ENCODE results near the gene SPRED3.

SPRED3 gene

DNA sequence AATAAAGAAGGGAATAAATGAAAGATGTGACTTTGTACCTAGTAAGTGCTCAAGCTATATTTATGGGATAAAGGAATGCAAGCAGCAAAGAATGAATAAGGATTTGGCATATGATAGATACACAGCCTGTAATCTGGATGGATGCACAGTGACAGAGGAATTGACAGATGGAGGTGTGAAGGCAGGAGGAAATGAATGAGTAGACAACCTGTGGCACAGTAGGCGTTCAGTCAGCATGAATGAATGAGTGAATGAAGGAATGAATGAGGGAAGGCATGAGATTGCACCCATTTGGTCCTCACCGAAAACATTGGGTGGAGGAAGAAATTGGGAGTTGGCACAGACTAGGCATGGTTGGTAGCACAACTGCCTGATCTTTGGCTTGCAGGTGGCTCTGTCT lies 18.9 kb upstream of the SPRED3 start:
- TF ChIP-seq POLR2AphosphoS5 (IDR thresholded peaks at IDR 0.05; ENCODE audit: low read depth, low read length) (no peak), FOXP2 (optimal IDR thresholded peaks at IDR 0.05; ENCODE audit: borderline replicate concordance, extremely low read depth, extremely low read length, insufficient read depth) (no peak), SIN3A (IDR thresholded peaks at IDR 0.05; ENCODE audit: borderline replicate concordance, insufficient read depth, low read length) (no peak), TAF1 (IDR thresholded peaks at IDR 0.05; ENCODE audit: borderline replicate concordance, insufficient read depth, low read length) (no peak)
- TF ChIP-seq, protein P1, sequence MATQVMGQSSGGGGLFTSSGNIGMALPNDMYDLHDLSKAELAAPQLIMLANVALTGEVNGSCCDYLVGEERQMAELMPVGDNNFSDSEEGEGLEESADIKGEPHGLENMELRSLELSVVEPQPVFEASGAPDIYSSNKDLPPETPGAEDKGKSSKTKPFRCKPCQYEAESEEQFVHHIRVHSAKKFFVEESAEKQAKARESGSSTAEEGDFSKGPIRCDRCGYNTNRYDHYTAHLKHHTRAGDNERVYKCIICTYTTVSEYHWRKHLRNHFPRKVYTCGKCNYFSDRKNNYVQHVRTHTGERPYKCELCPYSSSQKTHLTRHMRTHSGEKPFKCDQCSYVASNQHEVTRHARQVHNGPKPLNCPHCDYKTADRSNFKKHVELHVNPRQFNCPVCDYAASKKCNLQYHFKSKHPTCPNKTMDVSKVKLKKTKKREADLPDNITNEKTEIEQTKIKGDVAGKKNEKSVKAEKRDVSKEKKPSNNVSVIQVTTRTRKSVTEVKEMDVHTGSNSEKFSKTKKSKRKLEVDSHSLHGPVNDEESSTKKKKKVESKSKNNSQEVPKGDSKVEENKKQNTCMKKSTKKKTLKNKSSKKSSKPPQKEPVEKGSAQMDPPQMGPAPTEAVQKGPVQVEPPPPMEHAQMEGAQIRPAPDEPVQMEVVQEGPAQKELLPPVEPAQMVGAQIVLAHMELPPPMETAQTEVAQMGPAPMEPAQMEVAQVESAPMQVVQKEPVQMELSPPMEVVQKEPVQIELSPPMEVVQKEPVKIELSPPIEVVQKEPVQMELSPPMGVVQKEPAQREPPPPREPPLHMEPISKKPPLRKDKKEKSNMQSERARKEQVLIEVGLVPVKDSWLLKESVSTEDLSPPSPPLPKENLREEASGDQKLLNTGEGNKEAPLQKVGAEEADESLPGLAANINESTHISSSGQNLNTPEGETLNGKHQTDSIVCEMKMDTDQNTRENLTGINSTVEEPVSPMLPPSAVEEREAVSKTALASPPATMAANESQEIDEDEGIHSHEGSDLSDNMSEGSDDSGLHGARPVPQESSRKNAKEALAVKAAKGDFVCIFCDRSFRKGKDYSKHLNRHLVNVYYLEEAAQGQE (IDR thresholded peaks at IDR 0.05; ENCODE audit: insufficient read depth in 1 of 2, low read depth in 2 of 2, low read length in 2 of 2): no peak

DNA sequence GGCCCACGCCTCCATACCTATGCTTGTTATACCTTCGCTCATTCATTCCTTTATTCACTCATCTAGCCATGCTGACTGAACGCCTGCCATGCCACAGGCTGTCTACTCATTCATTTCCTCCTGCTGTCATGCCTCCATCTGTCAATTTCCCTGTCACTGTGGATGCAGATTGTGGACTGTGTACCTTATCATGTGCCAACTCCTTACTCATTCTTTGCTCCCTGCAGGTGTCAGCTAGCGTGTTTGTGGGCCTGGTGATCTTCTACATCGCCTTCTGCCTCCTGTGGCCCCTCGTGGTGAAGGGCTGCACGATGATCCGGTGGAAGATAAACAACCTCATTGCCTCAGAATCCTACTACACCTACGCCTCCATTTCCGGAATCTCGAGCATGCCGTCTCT lies 18.2 kb upstream of the SPRED3 start:
- TF ChIP-seq SIN3A (IDR thresholded peaks at IDR 0.05; ENCODE audit: borderline replicate concordance, insufficient read depth, low read length) (no peak), FOXP2 (optimal IDR thresholded peaks at IDR 0.05; ENCODE audit: borderline replicate concordance, extremely low read depth, extremely low read length, insufficient read depth) (no peak), POLR2AphosphoS5 (IDR thresholded peaks at IDR 0.05; ENCODE audit: low read depth, low read length) (no peak), TAF1 (IDR thresholded peaks at IDR 0.05; ENCODE audit: borderline replicate concordance, insufficient read depth, low read length) (no peak)
- TF ChIP-seq, protein P1 (IDR thresholded peaks at IDR 0.05; ENCODE audit: insufficient read depth in 1 of 2, low read depth in 2 of 2, low read length in 2 of 2): no peak

DNA sequence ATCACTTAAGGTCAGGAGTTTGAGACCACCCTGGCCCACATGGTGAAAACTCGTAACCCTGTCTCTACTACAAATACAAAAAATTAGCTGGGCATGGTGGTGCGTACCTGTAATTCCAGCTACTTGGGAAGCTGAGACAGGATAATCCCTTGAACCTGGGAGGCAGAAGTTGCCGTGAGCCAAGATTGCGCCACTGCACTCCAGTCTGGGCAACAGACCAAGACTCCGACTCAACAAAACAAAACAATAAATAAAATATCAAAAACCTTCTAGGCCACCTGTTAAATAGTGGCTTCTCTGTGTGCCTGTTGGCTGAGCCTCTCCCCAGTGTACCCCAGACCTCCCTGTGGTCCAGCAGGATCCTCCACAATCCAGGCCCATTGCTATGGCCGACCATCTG lies 17.4 kb upstream of the SPRED3 start:
- TF ChIP-seq SIN3A (IDR thresholded peaks at IDR 0.05; ENCODE audit: borderline replicate concordance, insufficient read depth, low read length) (no peak), POLR2AphosphoS5 (IDR thresholded peaks at IDR 0.05; ENCODE audit: low read depth, low read length) (no peak), TAF1 (IDR thresholded peaks at IDR 0.05; ENCODE audit: borderline replicate concordance, insufficient read depth, low read length) (no peak), FOXP2 (optimal IDR thresholded peaks at IDR 0.05; ENCODE audit: borderline replicate concordance, extremely low read depth, extremely low read length, insufficient read depth) (no peak)
- TF ChIP-seq, protein P1 (IDR thresholded peaks at IDR 0.05; ENCODE audit: insufficient read depth in 1 of 2, low read depth in 2 of 2, low read length in 2 of 2): no peak

DNA sequence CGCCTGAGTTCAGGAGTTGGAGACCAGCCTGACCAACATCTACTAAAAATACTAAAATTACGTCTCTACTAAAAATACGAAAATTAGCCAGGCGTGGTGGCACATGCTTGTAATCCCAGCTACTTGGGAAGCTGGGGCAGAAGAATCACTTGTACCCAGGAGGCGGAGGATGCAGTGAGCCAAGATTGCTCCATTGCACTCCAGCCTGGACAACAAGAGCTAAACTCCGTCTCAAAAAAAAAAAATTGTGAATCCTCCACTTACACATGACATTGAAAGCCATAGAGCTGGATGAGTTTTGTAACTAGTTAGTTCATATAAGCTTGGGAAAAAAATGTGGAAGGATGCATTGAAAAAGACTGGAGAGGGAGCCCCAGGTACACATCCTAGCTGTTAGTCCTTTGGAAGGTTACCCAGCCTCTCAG lies 14.6 kb upstream of the SPRED3 start:
- TF ChIP-seq, protein P1 (IDR thresholded peaks at IDR 0.05; ENCODE audit: insufficient read depth in 1 of 2, low read depth in 2 of 2, low read length in 2 of 2): no peak
- TF ChIP-seq TAF1 (IDR thresholded peaks at IDR 0.05; ENCODE audit: borderline replicate concordance, insufficient read depth, low read length) (no peak), POLR2AphosphoS5 (IDR thresholded peaks at IDR 0.05; ENCODE audit: low read depth, low read length) (no peak), FOXP2 (optimal IDR thresholded peaks at IDR 0.05; ENCODE audit: borderline replicate concordance, extremely low read depth, extremely low read length, insufficient read depth) (no peak), SIN3A (IDR thresholded peaks at IDR 0.05; ENCODE audit: borderline replicate concordance, insufficient read depth, low read length) (no peak)
